T-helper 1 cell treated with Interleukin-12 subunit alpha and Interleukin-12 subunit beta and Interleukin-4 antibody, amounts not matched to agents 30 μg/mL and 1 μg/mL, for 36 hours (primary cell): ENCODE results near the gene SCO2.
"Not testable (repeated sequence)": the region's sequence is repeated elsewhere in the genome, so short reads cannot be mapped to it uniquely, and the experiment has no call there.

Source experiments
- H3K27ac Mint-ChIP-seq: one replicate; pipeline ENCODE4 v1.8.0; 2021; ENCODE audit warnings: mild to moderate bottlenecking, mixed read lengths
- H3K27me3 Mint-ChIP-seq: one replicate; pipeline ENCODE4 v1.8.0; 2021; ENCODE audit warnings: low read depth, mixed read lengths
- H3K36me3 Mint-ChIP-seq: one replicate; pipeline ENCODE4 v1.8.0; 2021; ENCODE audit warnings: low read depth, mixed read lengths
- H3K4me1 Mint-ChIP-seq: one replicate; pipeline ENCODE4 v1.8.0; 2021; ENCODE audit warnings: low read depth, mixed read lengths
- H3K4me3 Mint-ChIP-seq: one replicate; pipeline ENCODE4 v1.8.0; 2021; ENCODE audit warnings: mild to moderate bottlenecking, moderate library complexity, mixed read lengths
- H3K9me3 Mint-ChIP-seq: one replicate; pipeline ENCODE4 v1.8.0; 2021; ENCODE audit warnings: mixed read lengths

Gene SCO2

GRCh38 chr22:50522806-50523438 is 2.5 kb downstream of the SCO2 start:
- Mint-ChIP-seq H3K4me1 (peaks cover 19% of the 10 kb centered on the region), H3K27ac (no peak overlapping the region), H3K4me3 (no peak overlapping the region)

GRCh38 chr22:50522208-50522805 is 3.1 kb downstream of the SCO2 start:
- no peak overlapping the region for H3K27ac Mint-ChIP-seq
- H3K36me3 Mint-ChIP-seq = peaks cover 19% of the 10 kb centered on the region
- H3K4me1 Mint-ChIP-seq = peaks cover 13% of the 10 kb centered on the region
- no peaks in the 10 kb centered on the region for H3K9me3 Mint-ChIP-seq
- no peaks in the 10 kb centered on the region for H3K27me3 Mint-ChIP-seq
- no peak overlapping the region for H3K4me3 Mint-ChIP-seq

More at GRCh38 chr22:50522806-50523438, 2.5 kb downstream of the SCO2 start:
- Mint-ChIP-seq H3K36me3 (peaks cover 19% of the 10 kb centered on the region), H3K9me3 (no peaks in the 10 kb centered on the region), H3K27me3 (no peaks in the 10 kb centered on the region)

GRCh38 chr22:50521710-50522109 is 3.7 kb downstream of the SCO2 start:
- H3K27me3 Mint-ChIP-seq = no peaks in the 10 kb centered on the region
- no peak overlapping the region for H3K27ac Mint-ChIP-seq
- H3K9me3 Mint-ChIP-seq = no peaks in the 10 kb centered on the region
- peaks cover 19% of the 10 kb centered on the region for H3K36me3 Mint-ChIP-seq
- no peak overlapping the region for H3K4me3 Mint-ChIP-seq
- peaks cover 7% of the 10 kb centered on the region for H3K4me1 Mint-ChIP-seq

DNA sequence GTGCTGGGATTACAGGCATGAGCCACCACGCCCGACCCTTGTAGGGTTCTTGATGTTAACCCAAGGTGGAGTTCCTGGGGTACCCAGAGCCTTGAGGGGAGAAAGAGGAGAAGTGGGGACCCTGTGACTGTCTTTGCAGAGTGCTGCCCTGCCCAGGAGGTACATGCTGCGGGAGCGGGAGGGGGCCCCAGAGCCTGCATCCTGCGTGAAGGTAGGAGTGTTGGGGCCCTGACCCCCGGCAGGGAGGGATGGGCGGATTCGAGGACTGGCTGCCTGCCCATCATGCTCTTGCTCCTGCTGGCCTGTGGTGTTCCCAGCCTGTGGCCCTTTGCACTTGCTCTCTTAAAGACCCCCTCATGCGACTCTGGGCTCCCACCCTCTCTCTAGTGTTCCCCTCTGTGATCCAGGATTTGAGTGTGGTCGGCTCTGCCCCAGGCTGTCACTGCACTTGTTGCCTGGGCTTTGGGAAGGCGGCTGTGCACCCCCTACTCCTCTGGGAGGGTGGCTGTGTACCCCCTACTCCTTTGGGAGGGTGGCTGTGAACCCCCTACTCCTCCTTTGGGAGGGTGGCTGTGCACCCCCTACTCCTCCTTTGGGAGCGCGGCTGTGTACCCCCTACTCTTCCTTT is 4.5 kb downstream of the SCO2 start:
- peaks cover 19% of the 10 kb centered on the region for H3K36me3 Mint-ChIP-seq
- H3K27me3 Mint-ChIP-seq = no peaks in the 10 kb centered on the region
- no peak overlapping the region for H3K27ac Mint-ChIP-seq
- no peak overlapping the region for H3K4me3 Mint-ChIP-seq
- peaks cover 7% of the 10 kb centered on the region for H3K4me1 Mint-ChIP-seq
- H3K9me3 Mint-ChIP-seq = no peaks in the 10 kb centered on the region

DNA sequence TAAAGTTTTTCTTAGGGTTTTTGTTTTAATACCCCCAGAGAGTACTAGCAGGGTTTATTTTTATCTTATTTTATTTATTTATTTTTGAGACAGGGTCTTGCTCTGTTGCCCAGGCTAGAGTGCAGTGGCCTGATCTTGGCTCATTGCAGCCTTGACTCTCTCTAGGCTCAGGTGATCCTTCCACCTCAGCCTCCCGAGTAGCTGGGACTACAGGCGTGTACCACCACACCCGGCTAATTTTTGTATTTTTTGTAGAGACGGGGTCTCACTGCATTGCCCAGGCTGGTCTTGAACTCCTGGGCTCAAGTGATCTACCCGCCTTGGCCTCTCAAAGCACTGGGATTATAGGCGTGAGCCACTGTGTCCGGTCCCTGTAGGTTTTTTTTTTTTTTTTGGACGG is 5.2 kb downstream of the SCO2 start:
- peaks cover 23% of the 10 kb centered on the region for H3K36me3 Mint-ChIP-seq
- not testable (repeated sequence) for H3K27me3 Mint-ChIP-seq, H3K9me3 Mint-ChIP-seq, H3K27ac Mint-ChIP-seq, H3K4me1 Mint-ChIP-seq, H3K4me3 Mint-ChIP-seq

DNA sequence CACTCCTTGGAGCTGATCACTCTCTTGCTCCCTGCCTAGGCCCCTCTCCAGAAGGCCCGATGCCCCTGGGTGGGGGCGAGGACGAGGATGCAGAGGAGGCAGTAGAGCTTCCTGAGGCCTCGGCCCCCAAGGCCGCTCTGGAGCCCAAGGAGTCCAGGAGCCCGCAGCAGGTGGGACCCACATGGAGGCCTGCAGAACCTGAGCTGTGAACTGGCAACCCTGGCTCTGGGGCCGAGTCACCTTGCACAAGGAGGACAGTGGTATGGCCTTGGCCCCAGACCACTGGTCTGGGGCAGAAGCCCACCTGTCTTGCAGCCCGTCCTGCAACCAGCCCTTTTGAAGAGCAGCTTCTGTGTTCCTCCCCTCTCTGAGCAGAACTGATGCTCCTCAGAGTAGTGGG is 6.2 kb downstream of the SCO2 start:
- no peak overlapping the region for H3K27ac Mint-ChIP-seq
- H3K4me3 Mint-ChIP-seq = no peak overlapping the region
- no peaks in the 10 kb centered on the region for H3K9me3 Mint-ChIP-seq
- peaks cover 4% of the 10 kb centered on the region for H3K4me1 Mint-ChIP-seq
- no peaks in the 10 kb centered on the region for H3K27me3 Mint-ChIP-seq
- H3K36me3 Mint-ChIP-seq = peaks cover 21% of the 10 kb centered on the region

- peaks cover 5% of the 10 kb centered on the region for H3K4me1 Mint-ChIP-seq
- no peaks in the 10 kb centered on the region for H3K27me3 Mint-ChIP-seq
- no peak overlapping the region for H3K27ac Mint-ChIP-seq
- no peaks in the 10 kb centered on the region for H3K9me3 Mint-ChIP-seq
- peaks cover 21% of the 10 kb centered on the region for H3K36me3 Mint-ChIP-seq
- H3K4me3 Mint-ChIP-seq = no peak overlapping the region
These were observed 6.8 kb downstream of the SCO2 start for GRCh38 chr22:50518606-50519005.

DNA sequence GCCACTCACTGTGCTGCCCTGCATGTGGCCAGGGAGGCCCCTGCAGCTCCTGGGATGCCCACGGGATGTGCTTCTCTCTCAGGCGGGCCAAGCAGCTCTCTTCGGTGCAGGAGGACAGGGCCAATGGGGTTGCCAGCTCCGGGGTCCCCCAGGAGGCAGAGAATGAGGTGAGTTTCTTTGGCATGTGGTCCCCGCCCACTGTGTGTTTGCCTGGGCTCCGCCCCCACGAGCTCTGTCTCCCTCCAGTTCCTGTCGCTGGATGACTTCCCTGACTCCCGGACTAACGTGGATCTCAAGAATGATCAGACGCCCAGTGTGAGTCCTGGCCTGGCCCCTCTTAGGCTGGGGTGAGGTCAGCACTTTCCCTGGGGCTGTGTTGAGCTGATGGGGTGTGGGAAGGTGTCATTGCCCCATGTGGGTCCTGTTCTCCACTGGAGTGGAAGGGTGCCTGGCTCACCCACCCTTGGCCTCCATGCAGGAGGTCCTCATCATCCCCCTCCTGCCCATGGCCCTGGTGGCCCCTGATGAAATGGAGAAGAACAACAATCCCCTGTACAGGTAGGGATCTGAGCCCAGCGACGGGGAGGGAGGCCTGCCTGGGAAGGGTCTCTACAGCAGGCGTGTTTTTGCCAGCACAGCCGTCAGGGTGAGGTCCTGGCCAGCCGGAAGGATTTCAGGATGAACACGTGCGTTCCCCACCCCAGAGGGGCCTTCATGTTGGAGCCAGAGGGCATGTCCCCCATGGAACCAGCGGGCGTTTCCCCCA is 7.7 kb downstream of the SCO2 start:
- Mint-ChIP-seq H3K4me1 (peaks cover 9% of the 10 kb centered on the region), H3K27me3 (no peaks in the 10 kb centered on the region), H3K27ac (no peak overlapping the region), H3K36me3 (peaks cover 21% of the 10 kb centered on the region), H3K4me3 (no peak overlapping the region), H3K9me3 (no peaks in the 10 kb centered on the region)

DNA sequence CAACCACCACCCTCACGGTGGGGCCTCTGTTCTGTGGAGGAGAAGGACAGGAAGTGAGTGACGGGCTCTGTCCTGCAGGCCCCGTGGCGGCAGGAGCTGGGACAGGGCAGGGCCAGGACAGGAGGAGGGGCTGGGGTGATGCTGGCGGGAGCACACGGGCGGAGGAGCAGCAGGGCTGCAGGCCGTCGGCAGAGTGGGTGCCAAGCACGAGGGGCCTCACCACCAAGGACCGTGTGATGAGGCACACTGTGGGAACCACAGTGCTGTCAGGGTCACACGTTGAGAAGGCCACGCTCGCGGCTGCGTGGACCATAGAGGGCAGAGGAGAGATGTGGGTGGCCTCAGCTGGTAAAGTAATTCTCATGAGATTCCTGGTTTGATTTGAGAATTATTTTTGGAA is 8.5 kb downstream of the SCO2 start:
- Mint-ChIP-seq H3K4me3 (no peak overlapping the region), H3K27me3 (no peaks in the 10 kb centered on the region), H3K9me3 (no peaks in the 10 kb centered on the region), H3K4me1 (peaks cover 14% of the 10 kb centered on the region), H3K36me3 (peaks cover 21% of the 10 kb centered on the region), H3K27ac (no peak overlapping the region)

GRCh38 chr22:50516068-50516467 is 9.3 kb downstream of the SCO2 start:
- Mint-ChIP-seq H3K4me3 (no peak overlapping the region), H3K4me1 (peaks cover 15% of the 10 kb centered on the region), H3K27ac (no peak overlapping the region), H3K36me3 (peaks cover 21% of the 10 kb centered on the region), H3K9me3 (no peaks in the 10 kb centered on the region), H3K27me3 (no peaks in the 10 kb centered on the region)

GRCh38 chr22:50513175-50513574 is 12.2 kb downstream of the SCO2 start:
- Mint-ChIP-seq H3K27ac (no peak overlapping the region), H3K9me3 (no peaks in the 10 kb centered on the region), H3K4me1 (peaks cover 25% of the 10 kb centered on the region), H3K36me3 (peaks cover 15% of the 10 kb centered on the region), H3K4me3 (no peak overlapping the region), H3K27me3 (no peaks in the 10 kb centered on the region)

DNA sequence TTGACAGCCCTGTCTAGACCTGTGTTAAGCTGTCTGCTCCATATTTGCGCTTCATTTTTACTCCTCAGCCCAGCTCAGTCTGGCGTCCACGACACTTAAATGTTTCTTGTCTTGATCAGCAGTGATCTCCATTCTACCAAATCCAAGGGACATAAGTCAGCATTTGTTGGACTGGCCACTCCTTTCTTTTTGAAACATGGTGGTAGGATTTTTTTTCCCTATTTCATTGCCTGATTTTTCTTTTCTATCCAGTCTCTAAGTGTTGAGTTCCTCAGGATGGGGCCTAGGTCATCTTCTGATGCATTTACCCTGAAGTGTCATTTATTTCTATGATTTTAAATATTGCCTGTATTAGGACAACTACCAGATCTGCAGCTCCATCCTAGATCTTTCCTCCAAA is 16.5 kb downstream of the SCO2 start:
- Mint-ChIP-seq H3K27ac (peak overlapping the region; percentile 91), H3K4me3 (peak overlapping the region; percentile 91), H3K36me3 (peaks cover 7% of the 10 kb centered on the region), H3K4me1 (peaks cover 21% of the 10 kb centered on the region), H3K9me3 (no peaks in the 10 kb centered on the region), H3K27me3 (no peaks in the 10 kb centered on the region)

- H3K27ac Mint-ChIP-seq = peak within 1 kb of the TSS; percentile 96
- no peaks in the 10 kb centered on the region for H3K27me3 Mint-ChIP-seq
- peaks cover 19% of the 10 kb centered on the region for H3K4me1 Mint-ChIP-seq
- H3K9me3 Mint-ChIP-seq = no peaks in the 10 kb centered on the region
- peaks cover 7% of the 10 kb centered on the region for H3K36me3 Mint-ChIP-seq
- peak within 1 kb of the TSS; percentile 96 for H3K4me3 Mint-ChIP-seq
These were observed 17.2 kb downstream of the SCO2 start, which contains the start of gene NCAPH2 for GRCh38 chr22:50507991-50508884. TSS of gene NCAPH2 (plus strand) at chr22:50508224. CDS start at chr22:50508338, 114 bp downstream.
